HL-60/S4 treated with phorbol 12-myristate 13-acetate at 8.2 ng/mL for 4 days and 3 days (cell line): Measurements from ENCODE around the gene CHKB.

Experiments
- in situ Hi-C: fragments of 300-500 bp; cut with MboI; formaldehyde crosslinking; loops from 2 replicates; pipeline ENCODE4 v1.15.0; 2022; ENCODE audit warnings: low sequenced_read_pairs

Gene CHKB

DNA sequence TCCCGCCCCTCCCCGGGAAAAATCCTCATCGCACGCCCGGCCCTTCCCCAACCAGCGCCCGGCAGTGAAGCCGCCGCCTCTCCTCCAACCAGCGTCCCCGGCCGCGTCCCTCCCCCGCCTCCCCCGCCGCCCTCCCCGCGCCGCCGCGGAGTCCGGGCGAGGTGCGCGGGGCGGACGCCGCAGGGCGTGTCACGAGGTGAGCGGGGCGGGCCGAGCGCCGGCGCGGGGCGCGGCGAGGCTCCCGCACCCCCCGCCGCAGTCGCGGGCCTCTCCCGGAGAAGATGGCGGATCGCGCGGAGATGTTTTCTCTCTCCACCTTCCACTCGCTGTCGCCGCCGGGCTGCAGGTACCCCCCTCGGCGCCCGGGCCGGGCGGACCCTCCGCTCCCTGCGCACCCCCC, 17.9 kb upstream of the CHKB start, which contains the start of gene MAPK8IP2:
Gene MAPK8IP2 (plus strand): TSS at position 256 of the 400 bp plus-strand sequence. CDS start 26 bp downstream, at position 282.
- in situ Hi-C loops = no loop called here

DNA sequence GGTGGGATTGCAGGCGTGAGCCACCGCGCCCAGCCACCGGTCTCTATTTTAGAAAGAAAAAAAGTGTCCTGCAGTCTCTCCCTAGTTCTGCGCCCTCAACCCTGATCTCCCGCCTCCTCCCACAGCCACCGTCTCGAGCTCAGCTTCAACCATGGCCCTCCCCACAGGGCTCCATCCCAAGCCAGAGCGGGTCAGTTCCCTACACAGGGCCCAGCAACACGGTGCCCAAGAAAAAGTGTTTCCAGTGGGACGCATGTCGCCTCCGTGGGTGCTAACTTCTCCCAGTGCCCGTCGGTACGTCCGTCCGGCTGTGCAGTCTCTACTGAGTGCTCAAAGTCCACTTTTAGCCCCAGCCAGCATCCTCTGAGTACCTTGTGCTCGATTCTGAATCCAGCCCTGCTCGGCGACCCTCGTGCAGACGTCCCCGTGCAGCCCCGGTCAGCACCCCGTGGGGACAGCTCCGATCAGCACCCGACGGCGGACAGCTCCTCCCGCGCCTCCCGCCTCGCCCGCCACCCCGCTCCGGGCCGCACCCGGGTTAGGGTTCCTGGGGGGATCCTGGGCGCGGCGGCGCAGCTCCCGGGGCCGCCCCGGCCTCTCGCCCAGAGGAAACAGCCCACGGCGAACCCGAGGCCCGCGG, 17.3 kb upstream of the CHKB start:
- in situ Hi-C loops = no loop called here

DNA sequence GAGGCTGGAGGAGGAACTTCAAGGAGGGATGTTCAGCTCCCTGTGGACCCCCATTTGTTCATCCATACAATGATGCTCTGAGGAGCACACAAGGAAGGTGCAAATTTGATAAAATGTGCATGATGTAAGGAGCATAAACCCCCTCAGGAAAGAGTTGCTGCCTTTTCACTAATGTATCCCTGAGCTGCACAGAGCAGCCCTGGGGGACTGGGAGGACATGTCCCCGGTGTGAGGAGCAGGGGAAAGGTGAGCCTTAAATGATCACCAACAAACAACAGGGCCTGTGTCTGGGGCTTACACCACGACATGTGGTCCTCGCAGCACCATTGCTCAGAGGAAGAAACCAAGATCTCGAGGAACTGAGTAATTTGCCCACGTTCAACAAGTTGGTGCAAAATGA, 14.4 kb upstream of the CHKB start:
- in situ Hi-C loops = no loop called here

DNA sequence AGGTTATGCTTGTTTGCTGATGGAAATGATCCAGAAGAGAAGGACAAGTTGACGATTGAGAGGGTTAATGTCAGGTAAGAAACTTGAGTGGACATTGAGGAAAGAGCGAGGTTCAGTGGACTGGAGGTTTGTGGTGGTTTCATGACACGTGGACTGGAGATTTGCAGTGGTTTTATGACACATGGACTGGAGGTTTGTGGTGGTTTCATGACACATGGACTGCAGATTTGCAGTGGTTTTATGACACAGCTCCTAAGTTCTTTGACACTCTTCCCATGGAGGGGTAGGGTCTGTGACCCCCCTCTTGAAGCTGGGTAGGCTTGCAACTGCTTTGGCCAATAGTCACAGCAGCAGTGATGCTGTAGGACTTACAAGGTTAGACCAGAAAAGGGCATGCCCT, 12.5 kb upstream of the CHKB start:
- in situ Hi-C loops = no loop called here

DNA sequence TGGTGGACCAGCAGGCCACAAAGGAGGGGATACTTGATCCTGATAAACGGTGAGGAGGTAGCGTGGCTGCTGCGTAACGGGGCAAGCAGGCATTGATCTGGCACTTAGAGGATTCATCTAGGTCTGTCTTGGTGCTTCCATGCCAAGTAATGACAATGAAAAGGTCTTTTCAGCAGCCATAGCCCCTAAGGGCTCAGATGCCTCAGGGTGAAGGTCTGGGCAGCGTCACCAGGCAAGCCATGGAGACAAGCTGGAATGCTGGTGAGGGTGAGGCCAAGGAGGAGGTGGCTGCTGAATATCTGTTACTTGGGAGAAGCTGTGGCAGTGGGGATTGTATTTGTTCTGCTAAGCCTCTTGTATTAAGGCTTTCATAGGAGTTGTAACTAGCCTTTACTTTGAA, 4.8 kb upstream of the CHKB start:
- in situ Hi-C loops = no loop called here

DNA sequence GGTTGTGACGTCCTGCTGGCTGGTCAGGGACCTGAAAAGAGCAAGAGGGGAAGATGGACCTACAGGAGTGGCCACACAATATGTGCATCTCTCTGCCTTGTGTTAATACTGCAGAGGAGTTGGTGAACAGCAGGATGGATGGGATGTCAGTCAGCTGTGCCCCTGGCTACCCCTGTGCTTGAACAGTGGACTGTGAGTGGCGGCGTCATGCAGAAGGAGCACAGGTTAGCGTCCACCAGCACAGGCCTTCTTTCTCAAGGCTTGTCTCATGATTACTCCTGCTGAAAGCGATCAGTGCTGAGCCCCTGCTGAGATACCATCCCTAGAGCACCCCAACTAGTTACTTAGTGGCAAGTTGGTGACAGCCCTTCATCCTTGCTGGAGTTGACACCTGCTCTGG, 3.8 kb upstream of the CHKB start:
- in situ Hi-C loops = no loop called here

DNA sequence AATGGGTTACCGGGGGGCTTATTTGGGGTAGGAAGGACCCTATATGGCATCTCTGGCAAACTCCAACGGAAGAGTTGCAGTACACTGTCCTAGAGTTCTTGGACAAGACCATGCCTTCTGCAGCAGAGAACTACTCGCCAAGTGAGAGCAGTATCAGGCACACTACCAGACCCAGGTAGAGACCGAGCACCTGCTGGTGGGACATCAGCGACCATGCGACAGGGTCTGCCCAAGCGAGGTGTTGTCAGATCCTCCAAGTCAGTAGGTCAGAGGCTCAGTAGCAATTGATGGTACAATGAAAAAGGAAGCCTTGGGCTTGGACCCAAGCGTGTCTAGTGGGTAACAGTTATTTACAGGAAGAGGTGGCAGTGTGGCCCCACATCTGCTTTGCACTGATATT, 3.1 kb upstream of the CHKB start:
- in situ Hi-C loops = no loop called here

DNA sequence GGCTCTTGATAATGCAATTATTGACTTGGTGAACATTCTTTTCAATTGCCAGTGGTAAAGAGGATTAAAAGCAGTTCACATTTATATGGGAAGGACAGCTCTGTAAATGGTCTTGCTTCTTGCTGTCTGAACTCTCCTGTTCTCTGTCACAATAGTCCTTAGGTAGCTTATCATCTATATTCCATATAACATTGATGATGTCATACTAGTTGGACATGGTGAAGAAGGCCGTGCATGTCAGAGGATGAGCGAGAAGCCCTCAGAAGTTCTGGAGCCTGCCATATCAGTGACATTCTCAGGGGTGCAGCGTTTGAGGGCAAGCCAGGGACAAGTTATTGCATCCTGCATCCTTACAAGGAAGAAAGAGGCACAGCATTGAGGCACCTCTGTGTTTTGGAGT, 2.6 kb upstream of the CHKB start:
- in situ Hi-C loops = no loop called here

DNA sequence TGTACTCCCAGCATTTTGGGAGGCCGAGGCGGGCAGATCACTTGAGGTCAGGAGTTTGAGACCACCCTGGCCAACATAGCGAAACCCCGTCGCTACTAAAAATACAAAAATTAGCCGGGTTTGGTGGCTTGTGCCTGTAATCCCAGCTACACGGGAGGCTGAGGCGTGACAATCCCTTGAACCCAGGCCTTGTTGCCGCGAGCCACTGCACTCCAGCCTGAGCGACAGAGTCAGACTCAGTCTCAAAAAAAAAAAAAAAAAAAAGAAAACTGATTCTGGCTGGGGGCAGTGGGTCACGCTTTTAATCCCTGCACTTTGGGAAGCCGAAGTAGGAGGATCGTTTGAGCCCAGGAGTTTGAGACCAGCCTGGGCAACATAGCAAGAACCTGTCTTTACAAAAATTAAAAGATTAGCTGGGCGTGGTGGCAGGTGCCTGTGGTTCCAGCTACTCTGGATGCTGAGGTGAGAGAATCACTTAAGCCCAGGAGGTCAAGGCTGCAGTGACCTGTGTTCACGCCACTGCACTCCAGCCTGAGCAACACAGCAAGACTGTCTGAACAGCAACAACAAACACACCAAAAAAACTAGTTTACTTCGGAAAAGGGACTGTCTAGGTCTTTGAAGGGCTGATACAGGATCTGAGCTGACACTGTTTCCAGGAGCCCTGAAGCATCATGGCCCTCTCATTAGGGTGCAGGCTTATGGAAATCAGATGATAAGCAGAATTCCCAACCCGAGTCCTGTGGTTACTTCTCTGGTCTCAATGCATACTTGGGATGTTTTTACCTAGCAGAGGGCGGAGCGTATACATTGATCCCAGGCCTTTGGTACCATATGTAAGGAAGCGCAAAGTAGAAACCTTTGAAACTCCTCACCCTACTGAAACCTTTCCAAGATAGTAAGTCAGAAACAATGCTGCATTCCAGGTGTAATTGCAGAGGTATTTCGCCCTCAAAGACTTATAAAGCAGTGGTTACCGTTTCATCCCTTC, 1.8 kb upstream of the CHKB start:
- in situ Hi-C loops = no loop called here

DNA sequence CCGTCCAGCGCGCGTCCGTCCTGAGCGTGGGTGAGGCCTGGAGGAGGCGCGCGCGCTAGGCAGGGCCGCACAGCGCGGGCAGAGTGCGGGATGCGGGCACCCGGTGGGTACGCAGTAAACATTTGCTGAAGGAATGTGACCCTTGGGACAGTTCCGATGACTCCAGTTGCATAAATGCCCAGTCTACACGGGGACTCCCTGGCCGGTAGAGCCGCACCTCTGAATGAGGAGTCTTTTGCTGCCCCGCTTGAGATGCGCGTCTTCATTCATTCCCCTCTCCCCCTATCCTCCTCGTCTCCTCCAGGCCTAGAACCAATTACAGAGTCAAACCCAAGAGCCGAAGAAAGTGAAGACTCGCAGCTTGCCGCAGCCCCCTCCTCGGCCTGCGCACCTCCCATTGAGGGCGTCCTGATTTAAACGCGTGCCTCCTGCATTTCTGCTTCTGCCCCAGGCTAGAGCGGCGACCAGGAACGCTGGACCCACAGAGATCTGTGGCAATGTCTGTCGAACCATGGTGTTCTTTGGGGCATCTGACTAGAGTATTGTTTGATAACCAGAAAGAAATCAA, 729 bp upstream of the CHKB start:
- in situ Hi-C loops = no loop called here

DNA sequence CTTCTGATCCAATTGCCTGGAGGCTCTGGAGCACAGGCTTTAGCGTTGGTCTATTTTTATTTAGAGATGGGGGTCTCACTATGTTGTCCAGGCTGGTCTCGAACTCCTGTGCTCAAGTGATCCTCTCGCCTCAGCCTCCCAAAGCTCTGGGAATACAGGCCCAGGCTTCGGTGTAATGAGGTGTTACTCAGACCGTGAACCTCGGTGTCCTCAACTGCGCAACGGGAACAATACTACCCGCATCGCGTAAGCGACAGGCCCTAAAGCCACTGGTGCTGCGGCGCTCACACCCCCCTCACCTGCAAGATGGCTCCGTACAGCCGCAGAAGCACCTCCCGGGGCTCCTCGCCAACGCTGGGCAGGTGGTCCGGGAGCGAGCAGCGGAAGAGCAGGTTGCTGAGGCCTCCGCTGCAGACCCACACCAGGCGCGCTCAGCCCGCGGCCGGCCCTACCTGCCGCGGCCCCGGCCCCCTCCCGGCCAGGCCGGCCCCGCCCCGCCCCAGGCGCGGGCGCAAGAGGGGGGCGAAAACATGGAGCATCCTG, 628 bp downstream of the CHKB start:
- in situ Hi-C loops = no loop called here

DNA sequence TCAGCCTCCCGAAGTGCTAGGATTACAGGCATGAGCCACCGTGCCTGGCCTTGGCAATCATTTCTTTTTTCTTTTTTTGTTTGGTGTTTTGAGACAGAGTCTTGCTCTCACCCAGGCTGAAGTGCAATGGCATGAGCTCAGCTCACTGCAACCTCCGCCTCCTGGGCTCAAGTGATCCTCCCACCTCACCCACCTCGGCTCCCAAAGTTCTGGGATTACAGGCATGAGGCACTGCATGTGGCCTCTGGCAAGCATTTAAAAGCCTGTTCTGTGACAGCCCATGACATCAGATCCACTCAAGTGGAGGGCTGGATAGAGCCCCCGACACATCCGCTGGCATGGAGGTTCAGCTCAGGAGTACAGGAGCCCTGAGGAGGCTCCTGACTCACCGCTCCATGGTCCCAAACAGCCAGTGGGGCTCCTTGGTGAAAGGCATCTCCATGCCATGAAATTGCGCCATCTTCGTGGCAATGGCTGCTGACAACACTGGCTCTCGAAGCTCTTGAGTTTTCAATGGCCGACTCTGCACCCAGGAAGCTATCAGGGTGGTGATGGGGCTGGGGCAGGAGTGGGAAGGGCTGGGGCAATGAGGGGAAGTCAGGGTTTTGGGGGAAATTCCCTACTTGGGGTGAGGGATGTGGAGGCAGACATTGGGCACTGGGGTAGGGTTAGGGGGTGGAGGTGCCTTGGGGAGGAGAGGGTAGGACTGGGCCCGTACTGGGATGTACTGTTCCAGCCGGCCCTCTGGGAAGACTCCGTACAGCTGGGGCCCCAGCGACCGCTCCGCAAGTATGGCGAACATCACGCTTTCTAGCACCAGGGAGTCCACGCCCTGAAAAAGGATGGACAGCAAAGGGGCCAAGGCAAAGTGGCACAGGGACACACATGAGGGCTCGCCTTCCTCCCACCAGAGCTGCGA, 1.4 kb downstream of the CHKB start:
- in situ Hi-C loops = no loop called here

DNA sequence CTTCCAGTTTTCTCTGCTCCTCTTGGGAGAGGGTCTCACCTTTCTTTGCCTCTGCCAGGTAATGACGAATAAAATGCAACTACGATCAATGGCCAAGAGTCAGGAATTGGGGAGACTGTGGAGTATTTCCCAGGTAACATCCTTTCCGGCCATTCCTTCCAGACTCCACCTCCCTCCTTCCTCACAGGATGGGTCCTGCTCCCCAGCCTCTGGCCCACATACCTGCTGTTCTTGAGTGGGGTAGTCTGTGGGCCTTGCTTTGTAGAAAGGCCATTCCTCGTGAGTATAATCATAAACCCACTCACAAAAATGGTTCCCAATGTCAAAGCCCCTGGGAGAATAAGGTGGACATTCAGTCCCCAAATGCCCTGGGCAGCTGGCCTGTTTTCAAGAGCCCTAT, 2.9 kb downstream of the CHKB start:
- in situ Hi-C loops = no loop called here

DNA sequence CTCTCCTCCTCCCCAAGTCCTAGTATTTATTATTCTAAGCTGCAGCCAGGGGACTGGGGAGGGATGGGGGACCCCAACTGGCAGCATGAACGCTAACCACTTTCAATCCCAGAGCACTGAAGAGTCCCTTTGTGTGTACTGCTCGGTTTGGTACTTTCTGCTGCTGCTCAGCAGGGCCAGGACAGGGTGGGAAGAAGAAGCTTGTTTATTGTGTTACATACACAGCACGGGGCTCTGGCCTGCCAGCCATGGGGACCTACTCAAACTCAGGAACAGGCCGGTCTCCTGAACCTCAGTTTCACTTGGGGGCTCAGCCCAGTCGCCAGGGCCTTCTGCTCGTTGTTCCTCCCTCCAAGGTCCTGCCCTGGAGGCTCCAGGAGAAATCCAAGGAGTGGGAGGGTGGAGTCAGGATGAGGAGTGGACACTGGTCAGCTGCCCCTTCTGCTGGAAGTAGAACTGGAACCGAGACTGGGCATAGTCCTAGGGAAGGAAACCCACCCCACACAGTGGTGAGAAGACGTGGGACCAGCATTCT, 3.8 kb downstream of the CHKB start:
- in situ Hi-C loops = no loop called here

DNA sequence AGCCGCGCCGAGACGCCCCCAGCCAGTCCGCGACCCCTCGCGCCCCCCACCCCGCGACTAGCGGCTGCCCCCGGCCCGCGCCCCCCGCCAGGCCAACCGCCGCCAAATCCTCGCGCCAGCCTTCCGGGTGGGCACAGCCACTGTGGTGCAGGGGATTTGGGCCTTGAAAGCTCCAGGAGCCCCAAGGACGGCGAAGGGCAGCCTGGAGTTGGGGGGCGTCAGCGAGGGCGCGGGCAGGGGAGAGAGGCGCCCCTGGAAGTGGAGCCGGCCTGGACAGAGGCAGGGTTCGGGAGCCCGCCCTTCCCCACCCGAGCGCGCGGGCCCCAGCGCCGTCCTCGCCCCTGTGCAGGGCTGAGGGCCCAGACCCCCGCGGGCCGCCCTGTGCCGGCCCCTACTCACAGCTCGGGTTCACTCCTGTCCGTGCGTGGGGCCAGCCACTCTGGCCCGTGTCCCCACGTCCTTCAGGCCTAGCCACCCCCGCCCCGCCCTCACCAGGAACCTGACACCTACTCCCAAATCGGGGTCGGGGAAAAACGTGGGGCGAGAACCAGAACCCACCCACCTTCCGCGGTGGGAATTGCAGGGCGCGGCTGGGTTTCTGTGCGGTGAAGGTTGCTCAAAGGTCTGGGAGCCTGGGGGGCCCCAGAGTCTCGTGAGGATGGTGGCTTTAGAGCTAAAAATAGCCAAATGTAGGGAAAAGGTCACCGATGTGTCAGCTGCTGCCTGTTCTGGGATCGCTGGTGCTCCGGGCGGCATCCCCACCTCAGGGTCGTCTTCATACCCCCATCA, 4.5 kb downstream of the CHKB start, which contains the start of gene CPT1B:
Gene CPT1B (minus strand): TSS at position 441 of the 789 bp plus-strand sequence. CDS start 512 bp downstream, outside the sequence.
- in situ Hi-C loops = no loop called here

DNA sequence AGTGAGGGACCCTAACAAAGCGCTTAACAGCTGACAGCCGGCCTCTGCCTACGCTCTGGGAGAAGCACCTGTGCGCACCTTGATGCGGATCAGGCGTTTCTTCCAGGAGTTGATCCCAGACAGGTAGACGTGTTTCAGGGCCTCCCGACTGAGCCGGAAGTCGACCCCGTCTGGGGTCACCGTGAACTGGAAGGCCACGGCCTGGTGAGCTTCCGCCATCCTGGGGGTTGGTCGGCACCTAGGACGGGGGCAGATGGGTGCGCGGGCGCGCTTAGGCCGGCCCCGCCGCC, 5.0 kb downstream of the CHKB start:
- in situ Hi-C loops = no loop called here

DNA sequence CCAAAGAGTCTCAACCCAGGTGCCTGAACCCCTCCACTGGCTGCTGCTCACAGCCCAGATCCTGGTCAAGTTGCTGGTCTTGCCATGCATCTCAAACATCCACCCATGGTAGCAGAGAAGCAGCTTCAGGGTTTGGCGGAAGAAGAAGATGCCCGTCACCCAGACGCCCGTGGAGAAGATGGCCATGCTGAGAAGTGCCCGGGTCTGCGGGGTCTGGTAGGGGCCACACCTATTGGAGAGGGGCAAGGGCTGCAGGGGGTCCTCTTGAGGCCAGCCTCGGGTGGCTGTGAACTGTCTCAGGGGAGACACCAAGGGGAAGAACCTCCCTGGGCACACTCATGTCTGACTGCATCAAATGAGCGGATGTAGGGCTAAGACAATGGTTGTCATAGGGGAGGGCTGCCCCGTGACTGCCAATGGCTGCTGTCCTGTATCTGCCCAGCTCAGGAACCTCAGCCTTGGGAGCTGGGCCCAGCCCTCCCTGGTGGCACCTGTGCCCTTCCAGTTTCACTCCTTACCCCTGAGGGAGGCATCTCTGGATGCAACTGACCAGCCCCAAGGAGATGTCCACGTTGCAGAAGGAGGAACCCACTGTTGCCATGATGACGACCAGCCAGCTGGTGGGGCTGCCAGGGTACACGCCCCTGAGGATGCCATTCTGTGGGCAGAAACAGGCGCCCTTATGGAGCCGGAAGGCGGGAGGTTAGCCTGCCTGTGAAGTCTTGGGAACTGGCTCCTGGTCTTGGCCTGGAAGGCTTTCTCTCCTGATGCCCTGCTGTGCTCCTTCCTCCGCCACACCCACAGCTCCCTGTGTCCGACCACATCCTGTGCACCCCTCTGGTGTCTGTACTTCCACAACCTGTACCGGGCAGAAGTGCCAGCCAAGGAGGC, 5.6 kb downstream of the CHKB start:
- in situ Hi-C loops = no loop called here

DNA sequence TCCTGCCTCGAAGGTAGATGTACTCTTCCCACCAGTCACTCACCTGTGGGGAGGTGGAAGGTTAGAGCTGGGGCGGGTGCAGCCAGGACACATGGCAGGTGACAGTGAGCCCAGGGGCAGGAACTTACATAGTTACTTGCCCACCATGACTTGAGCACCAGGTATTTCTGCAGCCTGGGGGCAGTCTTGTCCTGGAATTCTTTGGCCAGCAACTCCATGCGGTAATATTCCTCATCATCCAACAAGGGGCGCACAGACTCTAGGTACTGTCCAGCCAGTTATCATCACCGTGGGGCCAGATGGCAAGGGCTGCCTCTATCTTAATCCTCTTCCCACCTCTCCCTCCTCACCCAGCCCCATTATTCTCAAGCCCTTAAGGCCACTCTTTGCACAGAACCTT, 6.6 kb downstream of the CHKB start:
- in situ Hi-C loops = no loop called here
